Measurements from ENCODE around the gene PTPRD. TPM values are rescaled to one million over a fixed set of nuclear protein-coding genes. Genes with fewer than 3 reads are reported as not detected.
"Not testable (repeated sequence)": the region's sequence is repeated elsewhere in the genome, so short reads cannot be mapped to it uniquely, and the experiment has no call there.

Gene PTPRD
- total RNA-seq, 2 experiments from 2014 or later: 0.03 TPM; not detected in 1

GRCh38 chr9:9437641-9438040 lies 1175.2 kb downstream of the PTPRD start:
- no peak for TF ChIP-seq CTCF (conservative IDR thresholded peaks at IDR 0.05; ENCODE audit: low read length)
- no peak for TF ChIP-seq EZH2phosphoT487 (IDR thresholded peaks at IDR 0.05; ENCODE audit: borderline replicate concordance, low read depth, low read length)
- ChIA-PET POLR2A (no interaction called here), CTCF (ENCODE audit: unreplicated experiment) (no interaction called here)
- H4K20me1 ChIP-seq (ENCODE audit: insufficient read depth, low read length): no peaks in the 10 kb centered on the region
- H3K4me1 ChIP-seq (ENCODE audit: insufficient read depth, low read length, poor library complexity, severe bottlenecking): no peaks in the 10 kb centered on the region
- no peak overlapping the region for H3K4me3 ChIP-seq (ENCODE audit: low read depth, low read length, poor library complexity, severe bottlenecking)
- no peak overlapping the region for H2AFZ ChIP-seq (ENCODE audit: low read length)
- no peaks in the 10 kb centered on the region for H3K36me3 ChIP-seq (ENCODE audit: insufficient read depth, low read length)
- DNase-seq (ENCODE audit: low spot score): no peak
- no TSS peak for BruUV-seq (replicated peaks)
- H3K79me2 ChIP-seq (ENCODE audit: insufficient read depth, low read depth, low read length): no peaks in the 10 kb centered on the region
- intact Hi-C loops (cut with micrococcal nuclease; ENCODE audit: unreplicated experiment): no loop called here
- H3K27ac ChIP-seq (ENCODE audit: low read depth, low read length, poor library complexity, severe bottlenecking): no peak overlapping the region
- no peaks in the 10 kb centered on the region for H3K9me2 ChIP-seq (ENCODE audit: insufficient read depth, low read length)
- no peaks in the 10 kb centered on the region for H3K9me3 ChIP-seq (ENCODE audit: low read length)
- no peak overlapping the region for H3K4me2 ChIP-seq (ENCODE audit: low read length)

GRCh38 chr9:9426454-9426853 lies 1186.3 kb downstream of the PTPRD start:
- H3K9me2 ChIP-seq (ENCODE audit: insufficient read depth, low read length); H2AFZ ChIP-seq (ENCODE audit: low read length); DNase-seq (ENCODE audit: low spot score); H3K9me3 ChIP-seq (ENCODE audit: low read length); H3K79me2 ChIP-seq (ENCODE audit: insufficient read depth, low read depth, low read length); BruUV-seq (replicated peaks); H4K20me1 ChIP-seq (ENCODE audit: insufficient read depth, low read length); H3K4me2 ChIP-seq (ENCODE audit: low read length); H3K27ac ChIP-seq (ENCODE audit: low read depth, low read length, poor library complexity, severe bottlenecking); intact Hi-C loops (cut with micrococcal nuclease; ENCODE audit: unreplicated experiment); H3K36me3 ChIP-seq (ENCODE audit: insufficient read depth, low read length); H3K4me3 ChIP-seq (ENCODE audit: low read depth, low read length, poor library complexity, severe bottlenecking); H3K4me1 ChIP-seq (ENCODE audit: insufficient read depth, low read length, poor library complexity, severe bottlenecking): not testable (repeated sequence)
- ChIA-PET CTCF (ENCODE audit: unreplicated experiment) (interaction anchor here (0.6 kb wide), 1 partner anchor 50 kb away, joined by 3 read pairs; no protein-coding TSS in a partner anchor), POLR2A (interaction anchor here (0.6 kb wide), 1 partner anchor 862 kb away, joined by 3 read pairs; no protein-coding TSS in a partner anchor)

GRCh38 chr9:9412241-9412640 lies 1200.6 kb downstream of the PTPRD start:
- Histone ChIP-seq H3K27ac (ENCODE audit: low read depth, low read length, poor library complexity, severe bottlenecking) (no peak overlapping the region), H3K4me3 (ENCODE audit: low read depth, low read length, poor library complexity, severe bottlenecking) (no peak overlapping the region), H3K9me3 (ENCODE audit: low read length) (no peaks in the 10 kb centered on the region), H3K4me2 (ENCODE audit: low read length) (no peak overlapping the region), H4K20me1 (ENCODE audit: insufficient read depth, low read length) (no peaks in the 10 kb centered on the region), H2AFZ (ENCODE audit: low read length) (no peak overlapping the region), H3K79me2 (ENCODE audit: insufficient read depth, low read depth, low read length) (no peaks in the 10 kb centered on the region), H3K4me1 (ENCODE audit: insufficient read depth, low read length, poor library complexity, severe bottlenecking) (no peaks in the 10 kb centered on the region), H3K9me2 (ENCODE audit: insufficient read depth, low read length) (no peaks in the 10 kb centered on the region), H3K36me3 (ENCODE audit: insufficient read depth, low read length) (no peaks in the 10 kb centered on the region)
- BruUV-seq (replicated peaks): no TSS peak
- CTCF ChIA-PET (ENCODE audit: unreplicated experiment): no interaction called here
- POLR2A ChIA-PET: interaction anchor here (1.3 kb wide), 1 partner anchor 25 kb away, joined by 3 read pairs; no protein-coding TSS in a partner anchor
- DNase-seq (ENCODE audit: low spot score): no peak
- TF ChIP-seq CTCF (conservative IDR thresholded peaks at IDR 0.05; ENCODE audit: low read length): no peak
- TF ChIP-seq EZH2phosphoT487 (IDR thresholded peaks at IDR 0.05; ENCODE audit: borderline replicate concordance, low read depth, low read length): no peak
- intact Hi-C loops (cut with micrococcal nuclease; ENCODE audit: unreplicated experiment): no loop called here

Data from OCI-LY7 (cell line).